ENCODE results near the gene PLA2G4A.

The PLA2G4A gene

GRCh38 chr1:186925881-186926669 lies 97.3 kb downstream of the PLA2G4A start:
- DNase-seq, result no peak

- DNase-seq, result no peak
Measured at GRCh38 chr1:186927884-186928283, 99.1 kb downstream of the PLA2G4A start.

- no peak for DNase-seq
Measured at GRCh38 chr1:186930238-186930637, 101.5 kb downstream of the PLA2G4A start.

GRCh38 chr1:186937016-186937670 lies 108.4 kb downstream of the PLA2G4A start:
- no peak for DNase-seq

- no peak for DNase-seq
Measured at GRCh38 chr1:186943891-186944686, 115.3 kb downstream of the PLA2G4A start.

- DNase-seq, result no peak
Measured at GRCh38 chr1:186945146-186945545, 116.4 kb downstream of the PLA2G4A start.

- no peak for DNase-seq
Measured at GRCh38 chr1:186948535-186948934, 119.8 kb downstream of the PLA2G4A start.

GRCh38 chr1:186949173-186949572 lies 120.4 kb downstream of the PLA2G4A start:
- DNase-seq, result no peak

- DNase-seq, result no peak
Measured at GRCh38 chr1:186950547-186950946, 121.8 kb downstream of the PLA2G4A start.

GRCh38 chr1:186953876-186954275 lies 125.1 kb downstream of the PLA2G4A start:
- DNase-seq, result no peak

- no peak for DNase-seq
Measured at GRCh38 chr1:186957314-186957713, 128.6 kb downstream of the PLA2G4A start.

GRCh38 chr1:186958520-186958919 lies 129.8 kb downstream of the PLA2G4A start:
- no peak for DNase-seq

GRCh38 chr1:186960861-186961260 lies 132.1 kb downstream of the PLA2G4A start:
- DNase-seq, result no peak

- DNase-seq, result no peak
Measured at GRCh38 chr1:186965847-186966246, 137.1 kb downstream of the PLA2G4A start.

- DNase-seq, result no peak
Measured at GRCh38 chr1:186966456-186966855, 137.7 kb downstream of the PLA2G4A start.

GRCh38 chr1:186967656-186968394 lies 139.1 kb downstream of the PLA2G4A start:
- DNase-seq, result no peak

GRCh38 chr1:186974774-186975181 lies 146.0 kb downstream of the PLA2G4A start:
- DNase-seq, result no peak

GRCh38 chr1:186975220-186975619 lies 146.5 kb downstream of the PLA2G4A start:
- DNase-seq, result no peak

- no peak for DNase-seq
Measured at GRCh38 chr1:186976700-186977099, 148.0 kb downstream of the PLA2G4A start.

- no peak for DNase-seq
Measured at GRCh38 chr1:186977266-186977957, 148.7 kb downstream of the PLA2G4A start.

- no peak for DNase-seq
Measured at GRCh38 chr1:186978596-186979556, 150.1 kb downstream of the PLA2G4A start.
